Measurements from ENCODE around the gene NES. TPM values are rescaled to one million over a fixed set of nuclear protein-coding genes. Genes with fewer than 3 reads are reported as not detected.

Gene NES
- total and polyA plus RNA-seq, 7 donors: 12.3 to 581 (median 40.5) TPM

GRCh38 chr1:156659988-156660751, 17.0 kb downstream of the NES start:
- ATAC-seq (peak; percentile 78 to 84 (median 81)), DNase-seq (peak; percentile 98 to 99)
- peak overlapping the region; percentile 56 for H3K4me3 ChIP-seq
- peak; percentile 96 for TF ChIP-seq CTCF (IDR thresholded peaks at IDR 0.05)
- intact Hi-C loops (cut with DNase I): loop anchor here (1.0 to 2.0 kb wide), 2 partner anchors 18 to 67 kb away; no protein-coding TSS in a partner anchor
- peaks cover 0 to 14% (median 2%) of the 10 kb centered on the region in 3 donors for H3K27me3 ChIP-seq (ENCODE audit: insufficient read depth in 3 of 3, low read length in 2 of 3)
- no peaks in the 10 kb centered on the region for H3K9me3 ChIP-seq
- H3K4me1 ChIP-seq: peaks cover 67% of the 10 kb centered on the region
- WGBS, 3 donors: 7 to 14% (median 11%) methylated on average over 27 to 38 of the region's 38 CpGs
- no peaks in the 10 kb centered on the region for H3K36me3 ChIP-seq (ENCODE audit: insufficient read depth in 1 of 2, low read depth in 1 of 2)
- H3K27ac ChIP-seq: peak overlapping the region; percentile 99

GRCh38 chr1:156659661-156659987, 17.6 kb downstream of the NES start:
- TF ChIP-seq CTCF (IDR thresholded peaks at IDR 0.05): no peak
- Histone ChIP-seq H3K36me3 (ENCODE audit: insufficient read depth in 1 of 2, low read depth in 1 of 2) (no peaks in the 10 kb centered on the region), H3K27ac (peak overlapping the region; percentile 99), H3K27me3 (ENCODE audit: insufficient read depth in 3 of 3, low read length in 2 of 3) (peaks cover 0 to 14% (median 2%) of the 10 kb centered on the region in 3 donors), H3K4me1 (peaks cover 62% of the 10 kb centered on the region), H3K9me3 (no peaks in the 10 kb centered on the region), H3K4me3 (no peak overlapping the region)
- intact Hi-C loops (cut with DNase I): loop anchor here in 1 of 2 donors (2.0 kb wide), 1 partner anchor 67 kb away; no protein-coding TSS in a partner anchor
- ATAC-seq (no peak), DNase-seq (no peak)
- 21 to 24% (median 21%) methylated on average over 6 of the region's 6 CpGs for WGBS, 3 donors

- H3K27me3 ChIP-seq (ENCODE audit: insufficient read depth in 3 of 3, low read length in 2 of 3): peaks cover 0 to 14% (median 2%) of the 10 kb centered on the region in 3 donors
- intact Hi-C loops (cut with DNase I): loop anchor here in 1 of 2 donors (2.0 kb wide), 1 partner anchor 68 kb away; no protein-coding TSS in a partner anchor
- WGBS, 3 donors: 75 to 84% (median 77%) methylated on average over 8 to 10 of the region's 10 CpGs
- H3K4me1 ChIP-seq: peaks cover 56% of the 10 kb centered on the region
- H3K9me3 ChIP-seq: no peaks in the 10 kb centered on the region
- H3K27ac ChIP-seq: no peak overlapping the region
- TF ChIP-seq CTCF (IDR thresholded peaks at IDR 0.05): no peak
- no peak overlapping the region for H3K4me3 ChIP-seq
- no peaks in the 10 kb centered on the region for H3K36me3 ChIP-seq (ENCODE audit: insufficient read depth in 1 of 2, low read depth in 1 of 2)
- DNase-seq: no peak
- no peak for ATAC-seq
Measured at GRCh38 chr1:156658945-156659574, 18.1 kb downstream of the NES start.

- H3K27ac ChIP-seq: no peak overlapping the region
- no peak overlapping the region for H3K4me3 ChIP-seq
- intact Hi-C loops (cut with DNase I): loop anchor here in 1 of 2 donors (2.0 kb wide), 1 partner anchor 68 kb away; no protein-coding TSS in a partner anchor
- H3K36me3 ChIP-seq (ENCODE audit: insufficient read depth in 1 of 2, low read depth in 1 of 2): no peaks in the 10 kb centered on the region
- 81 to 89% (median 83%) methylated on average over 14 of the region's 14 CpGs for WGBS, 3 donors
- peaks cover 51% of the 10 kb centered on the region for H3K4me1 ChIP-seq
- no peaks in the 10 kb centered on the region for H3K9me3 ChIP-seq
- no peak for ATAC-seq
- H3K27me3 ChIP-seq (ENCODE audit: insufficient read depth in 3 of 3, low read length in 2 of 3): peaks cover 0 to 19% (median 2%) of the 10 kb centered on the region in 3 donors
- no peak for TF ChIP-seq CTCF (IDR thresholded peaks at IDR 0.05)
- DNase-seq: no peak
Measured at GRCh38 chr1:156658496-156658895, 18.7 kb downstream of the NES start.
